NCI-H345 treated with DMSO at 0.1 percent for 48 hours (cell line): ENCODE measurements around the gene SHC2.
"Not testable (repeated sequence)": the region's sequence is repeated elsewhere in the genome, so short reads cannot be mapped to it uniquely, and the experiment has no call there.

Experiments
- DNase-seq: peaks from one replicate; lab custom pipeline; 2025; ENCODE audit not compliant: unreplicated experiment; lab: John Stamatoyannopoulos, UW

The SHC2 gene

GRCh38 chr19:450912-451481, 9.8 kb downstream of the SHC2 start:
- not testable (repeated sequence) for DNase-seq

GRCh38 chr19:449916-450315, 10.9 kb downstream of the SHC2 start:
- DNase-seq, result no peak

- DNase-seq, result no peak
Observed at GRCh38 chr19:447816-448560, 12.8 kb downstream of the SHC2 start.

GRCh38 chr19:447064-447426, 13.8 kb downstream of the SHC2 start:
- DNase-seq, result no peak

- no peak for DNase-seq
Observed at GRCh38 chr19:444677-445210, 16.1 kb downstream of the SHC2 start.

GRCh38 chr19:443005-443404, 17.8 kb downstream of the SHC2 start:
- DNase-seq, result no peak

- DNase-seq, result no peak
Observed at GRCh38 chr19:442085-442484, 18.7 kb downstream of the SHC2 start.

- DNase-seq, result no peak
Observed at GRCh38 chr19:441213-441836, 19.5 kb downstream of the SHC2 start.

- no peak for DNase-seq
Observed at GRCh38 chr19:440391-441212, 20.2 kb downstream of the SHC2 start.

GRCh38 chr19:439167-439900, 21.5 kb downstream of the SHC2 start:
- DNase-seq, result no peak

- no peak for DNase-seq
Observed at GRCh38 chr19:438416-438958, 22.3 kb downstream of the SHC2 start.

GRCh38 chr19:437041-437440, 23.8 kb downstream of the SHC2 start:
- no peak for DNase-seq

GRCh38 chr19:436413-436950, 24.4 kb downstream of the SHC2 start:
- DNase-seq, result no peak

GRCh38 chr19:435707-436412, 25.0 kb downstream of the SHC2 start:
- DNase-seq, result no peak

GRCh38 chr19:435056-435706, 25.7 kb downstream of the SHC2 start:
- no peak for DNase-seq

GRCh38 chr19:434152-434960, 26.5 kb downstream of the SHC2 start:
- DNase-seq, result no peak

- DNase-seq, result no peak
Observed at GRCh38 chr19:430701-431100, 30.1 kb downstream of the SHC2 start.

- no peak for DNase-seq
Observed at GRCh38 chr19:428149-428548, 32.7 kb downstream of the SHC2 start.
